NB4 (cell line): Measurements from ENCODE around the gene STOML3.

Experiments
- CTCF ChIP-seq: IDR thresholded peaks from one replicate; pipeline ENCODE4 v1.5.1; 2012; ENCODE audit warnings: low read depth, low read length
- MAX ChIP-seq: IDR thresholded peaks from 2 replicates; pipeline ENCODE4 v1.6.1; 2011; ENCODE audit warnings: low read depth, low read length
- MYC ChIP-seq: IDR thresholded peaks from 2 replicates; pipeline ENCODE4 v1.6.1; 2011; ENCODE audit warnings: low read depth, low read length
- POLR2A ChIP-seq: IDR thresholded peaks from 2 replicates; pipeline ENCODE4 v1.6.1; 2011; ENCODE audit warnings: mild to moderate bottlenecking; ENCODE audit not compliant: insufficient read length; ENCODE audit errors: extremely low read depth

DNA sequence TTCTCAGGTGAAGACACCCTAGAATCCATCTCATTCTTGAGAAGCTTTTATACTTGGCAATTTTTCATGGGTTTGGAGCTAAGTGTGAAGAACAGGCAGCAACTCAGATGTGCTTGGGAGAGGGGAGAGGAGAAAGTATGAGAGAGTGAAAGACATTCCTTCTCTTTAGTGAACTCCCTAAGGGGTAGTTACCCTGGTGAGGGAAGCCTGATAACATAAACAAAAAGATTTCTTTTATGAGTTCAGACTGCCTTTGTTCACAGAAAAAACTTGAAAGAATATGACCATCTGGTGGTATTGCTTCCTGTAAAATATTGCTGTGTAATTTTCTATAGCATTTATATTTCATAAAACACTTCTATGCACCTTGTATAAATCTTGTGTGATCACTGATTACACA, at the start of gene STOML3:
- no peak for TF ChIP-seq POLR2A
- no peak for TF ChIP-seq CTCF
- no peak for TF ChIP-seq MYC
- no peak for TF ChIP-seq MAX
